Natural killer cell (primary cell): ENCODE results near the gene GAB2. TPM values are rescaled to one million over a fixed set of nuclear protein-coding genes. Genes with fewer than 3 reads are reported as not detected.

ENCODE experiments used
- ATAC-seq, 3 donors: fragments of 150-1000 bp in 2 of 3; fragments of 200-7000 bp in 1 of 3; cut with Tn5 transposase; 1 replicate in 1 of 3; 2 replicates in 2 of 3; pipeline ENCODE4 v1.10.0; 2021; ENCODE audit warnings: mild to moderate bottlenecking in 2 of 3, moderate library complexity in 2 of 3
- DNase-seq, 2 donors: peaks; one replicate each; pipeline versions ENCODE4 v3.0.0 to v3.0.0-alpha.2; 2013 to 2021; ENCODE audit warnings: mixed read lengths in 1 of 2
- H3K27ac ChIP-seq: one replicate; pipeline ENCODE4 v1.5.1; 2013; ENCODE audit warnings: mild to moderate bottlenecking, low read length
- H3K27me3 ChIP-seq: one replicate; pipeline ENCODE4 v1.6.1; 2013; ENCODE audit warnings: low read length; ENCODE audit not compliant: control insufficient read depth, insufficient read depth
- H3K36me3 ChIP-seq: one replicate; pipeline ENCODE4 v1.6.1; 2013; ENCODE audit warnings: low read length; ENCODE audit not compliant: control insufficient read depth, insufficient read depth
- H3K4me1 ChIP-seq: one replicate; pipeline ENCODE4 v1.6.1; 2013; ENCODE audit warnings: low read length; ENCODE audit not compliant: control insufficient read depth, insufficient read depth
- H3K4me3 ChIP-seq: one replicate; pipeline ENCODE4 v1.5.1; 2013; ENCODE audit warnings: low read length
- H3K9me3 ChIP-seq: one replicate; pipeline ENCODE4 v1.6.1; 2013; ENCODE audit warnings: low read length; ENCODE audit not compliant: control insufficient read depth, insufficient read depth
- H3K27ac Mint-ChIP-seq, 2 donors: one replicate each; pipeline ENCODE4 v1.8.0; 2022; ENCODE audit warnings: mild to moderate bottlenecking in 2 of 2, mixed read lengths in 2 of 2, moderate library complexity in 1 of 2
- H3K27me3 Mint-ChIP-seq, 2 donors: one replicate each; pipeline ENCODE4 v1.8.0; 2022; ENCODE audit warnings: low read depth in 2 of 2, mixed read lengths in 2 of 2
- H3K36me3 Mint-ChIP-seq: one replicate; pipeline ENCODE4 v1.8.0; 2022; ENCODE audit warnings: mixed read lengths
- H3K4me1 Mint-ChIP-seq, 2 donors: one replicate each; pipeline ENCODE4 v1.8.0; 2022; ENCODE audit warnings: mixed read lengths in 2 of 2
- H3K4me3 Mint-ChIP-seq: one replicate; pipeline ENCODE4 v1.8.0; 2022; ENCODE audit warnings: mild to moderate bottlenecking, moderate library complexity, mixed read lengths
- H3K9me3 Mint-ChIP-seq, 2 donors: one replicate each; pipeline ENCODE4 v1.8.0; 2022; ENCODE audit warnings: mixed read lengths in 2 of 2
- WGBS: methylation state at CpG from one replicate; pipeline ENCODE4 v1.1.7; 2013; ENCODE audit warnings: missing lambda C conversion rate; ENCODE audit not compliant: insufficient coverage; 5-methylcytosine and 5-hydroxymethylcytosine counted together
- intact Hi-C: fragments of 100-400 bp; cut with micrococcal nuclease; formaldehyde crosslinking; loops from one replicate; pipeline ENCODE4 v1.14.2; 2022
- total RNA-seq, 4 donors: library from RNA; stranded (reverse); fragments of 120-200 nt in 1 of 4; gene quantifications; one replicate each; pipeline versions ENCODE4 v1.2.3 to v1.2.4, GENCODE V29; 2013 to 2022
- TF ChIP-seq, protein P1 (sequence below): fragments of 200-600 bp; IDR thresholded peaks from one replicate; pipeline ENCODE4 v1.8.0; 2022; ENCODE audit warnings: antibody characterized with exemption

Gene GAB2
- total RNA-seq, 3 donors from 2014 or later (not counting 1 experiment from before 2014, with no cell fraction given) = 4.3 to 58.4 (median 8.1) TPM

DNA sequence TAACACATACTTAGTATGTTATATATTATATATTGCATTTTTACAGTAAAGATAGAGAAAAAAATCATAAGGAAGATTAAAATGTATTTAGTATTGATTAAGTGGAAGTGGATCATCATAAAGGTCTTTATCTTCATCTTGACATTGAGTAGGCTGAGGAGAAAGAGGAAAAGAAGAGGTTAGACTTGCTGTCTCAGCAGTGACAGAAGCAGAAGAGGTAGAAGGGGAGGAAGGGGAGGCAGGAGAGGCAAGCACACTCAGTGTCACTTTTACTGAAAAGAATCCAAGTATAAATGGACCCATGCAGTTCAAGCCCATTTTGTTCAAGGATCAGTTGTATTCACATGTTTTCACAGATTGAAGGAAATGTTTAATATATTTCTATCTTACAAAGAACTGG is 69.7 kb downstream of the GAB2 start:
- no peaks in the 10 kb centered on the region for H3K36me3 Mint-ChIP-seq
- no peaks in the 10 kb centered on the region for H3K9me3 Mint-ChIP-seq
- Histone ChIP-seq H3K9me3 (no peaks in the 10 kb centered on the region), H3K27ac (no peak overlapping the region), H3K4me1 (peaks cover 11% of the 10 kb centered on the region), H3K4me3 (no peak overlapping the region), H3K27me3 (no peaks in the 10 kb centered on the region), H3K36me3 (no peaks in the 10 kb centered on the region)
- intact Hi-C loops = no loop called here
- DNase-seq (no peak), ATAC-seq (no peak)
- TF ChIP-seq, protein P1, sequence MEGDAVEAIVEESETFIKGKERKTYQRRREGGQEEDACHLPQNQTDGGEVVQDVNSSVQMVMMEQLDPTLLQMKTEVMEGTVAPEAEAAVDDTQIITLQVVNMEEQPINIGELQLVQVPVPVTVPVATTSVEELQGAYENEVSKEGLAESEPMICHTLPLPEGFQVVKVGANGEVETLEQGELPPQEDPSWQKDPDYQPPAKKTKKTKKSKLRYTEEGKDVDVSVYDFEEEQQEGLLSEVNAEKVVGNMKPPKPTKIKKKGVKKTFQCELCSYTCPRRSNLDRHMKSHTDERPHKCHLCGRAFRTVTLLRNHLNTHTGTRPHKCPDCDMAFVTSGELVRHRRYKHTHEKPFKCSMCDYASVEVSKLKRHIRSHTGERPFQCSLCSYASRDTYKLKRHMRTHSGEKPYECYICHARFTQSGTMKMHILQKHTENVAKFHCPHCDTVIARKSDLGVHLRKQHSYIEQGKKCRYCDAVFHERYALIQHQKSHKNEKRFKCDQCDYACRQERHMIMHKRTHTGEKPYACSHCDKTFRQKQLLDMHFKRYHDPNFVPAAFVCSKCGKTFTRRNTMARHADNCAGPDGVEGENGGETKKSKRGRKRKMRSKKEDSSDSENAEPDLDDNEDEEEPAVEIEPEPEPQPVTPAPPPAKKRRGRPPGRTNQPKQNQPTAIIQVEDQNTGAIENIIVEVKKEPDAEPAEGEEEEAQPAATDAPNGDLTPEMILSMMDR = no peak
- H3K27me3 Mint-ChIP-seq = peaks cover 0 to 10% of the 10 kb centered on the region in 2 donors
- no peak overlapping the region for H3K4me3 Mint-ChIP-seq
- peaks cover 11 to 12% of the 10 kb centered on the region in 2 donors for H3K4me1 Mint-ChIP-seq
- no peak overlapping the region for H3K27ac Mint-ChIP-seq

DNA sequence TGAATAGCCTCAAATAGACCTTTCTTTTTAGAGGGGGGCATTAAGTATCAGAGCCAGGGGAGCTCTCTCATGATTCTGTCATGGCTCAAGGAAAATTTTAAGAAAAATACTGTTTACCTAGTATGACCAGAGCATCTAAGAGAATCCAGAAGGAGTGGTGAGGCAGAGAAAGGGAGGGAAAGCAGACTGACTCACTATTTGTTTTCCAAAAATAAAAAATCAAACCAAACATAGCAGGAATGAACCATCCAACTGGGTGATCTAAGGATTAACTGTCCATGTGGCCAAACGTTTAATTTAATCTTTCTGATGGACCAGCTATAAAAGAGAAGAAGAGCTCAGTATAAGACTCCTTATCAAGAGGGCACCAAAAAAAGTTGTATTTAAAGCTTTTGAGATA is 70.8 kb downstream of the GAB2 start:
- DNase-seq (no peak), ATAC-seq (no peak)
- Mint-ChIP-seq H3K36me3 (no peaks in the 10 kb centered on the region), H3K9me3 (no peaks in the 10 kb centered on the region), H3K4me3 (no peak overlapping the region), H3K27ac (no peak overlapping the region), H3K4me1 (peaks cover 11 to 12% of the 10 kb centered on the region in 2 donors), H3K27me3 (peaks cover 0 to 10% of the 10 kb centered on the region in 2 donors)
- Histone ChIP-seq H3K36me3 (no peaks in the 10 kb centered on the region), H3K9me3 (no peaks in the 10 kb centered on the region), H3K27ac (no peak overlapping the region), H3K27me3 (no peaks in the 10 kb centered on the region), H3K4me3 (no peak overlapping the region), H3K4me1 (peaks cover 7% of the 10 kb centered on the region)
- TF ChIP-seq, protein P1 = no peak
- intact Hi-C loops = no loop called here
- WGBS = 100% methylated on average over 1 of the region's 1 CpG

DNA sequence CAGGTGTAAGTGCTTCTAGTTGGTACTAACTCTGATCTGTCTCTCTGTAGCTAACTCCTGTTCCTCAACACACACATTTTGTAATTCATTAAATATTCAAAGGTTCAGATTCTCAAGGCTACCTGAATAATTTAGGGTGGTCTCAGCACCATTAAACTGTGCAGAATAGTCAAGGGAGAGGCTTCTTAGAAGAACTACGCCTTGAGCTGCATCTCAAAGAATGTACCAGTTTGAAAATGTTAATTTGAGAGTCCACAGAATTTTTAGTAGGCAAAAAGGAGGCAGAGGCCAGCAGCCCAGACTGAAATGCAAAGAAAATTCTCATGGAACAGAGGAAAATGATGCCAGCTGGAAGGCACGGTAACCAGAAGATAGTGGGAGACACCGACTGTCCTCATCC is 72.2 kb downstream of the GAB2 start:
- Histone ChIP-seq H3K27ac (no peak overlapping the region), H3K4me1 (peaks cover 2% of the 10 kb centered on the region), H3K27me3 (no peaks in the 10 kb centered on the region), H3K9me3 (no peaks in the 10 kb centered on the region), H3K4me3 (no peak overlapping the region), H3K36me3 (no peaks in the 10 kb centered on the region)
- ATAC-seq (no peak), DNase-seq (no peak)
- Mint-ChIP-seq H3K9me3 (no peaks in the 10 kb centered on the region), H3K4me1 (peaks cover 6 to 7% of the 10 kb centered on the region in 2 donors), H3K27ac (no peak overlapping the region), H3K36me3 (no peaks in the 10 kb centered on the region), H3K4me3 (no peak overlapping the region), H3K27me3 (peaks cover 0 to 10% of the 10 kb centered on the region in 2 donors)
- intact Hi-C loops = no loop called here
- 93% methylated on average over 3 of the region's 3 CpGs for WGBS
- TF ChIP-seq, protein P1 = no peak

DNA sequence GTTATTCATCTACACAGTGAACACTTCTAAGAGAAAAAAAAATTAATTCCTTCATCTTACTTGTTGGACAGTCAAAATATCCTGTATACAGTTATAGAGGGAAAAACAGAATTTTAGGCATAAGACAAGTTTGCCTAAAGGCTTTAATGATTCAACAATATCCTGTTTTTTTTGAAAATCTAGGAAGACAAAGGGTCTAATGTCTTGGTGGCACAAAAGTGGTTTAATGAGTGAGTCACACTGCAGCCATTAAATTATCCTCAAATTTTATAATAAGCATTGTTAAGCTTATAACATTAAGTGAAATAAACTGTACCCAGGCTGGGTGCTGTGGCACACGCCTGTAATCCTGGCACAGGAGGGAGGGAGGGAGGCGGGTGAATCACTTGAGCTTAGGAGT is 72.9 kb downstream of the GAB2 start:
- Histone ChIP-seq H3K9me3 (no peaks in the 10 kb centered on the region), H3K4me1 (peaks cover 2% of the 10 kb centered on the region), H3K4me3 (no peak overlapping the region), H3K36me3 (no peaks in the 10 kb centered on the region), H3K27ac (no peak overlapping the region), H3K27me3 (no peaks in the 10 kb centered on the region)
- no peak overlapping the region for H3K27ac Mint-ChIP-seq
- intact Hi-C loops = no loop called here
- WGBS = 91% methylated on average over 2 of the region's 2 CpGs
- H3K9me3 Mint-ChIP-seq = no peaks in the 10 kb centered on the region
- DNase-seq (no peak), ATAC-seq (no peak)
- no peak overlapping the region for H3K4me3 Mint-ChIP-seq
- TF ChIP-seq, protein P1 = no peak
- H3K27me3 Mint-ChIP-seq = peaks cover 0 to 10% of the 10 kb centered on the region in 2 donors
- no peaks in the 10 kb centered on the region for H3K36me3 Mint-ChIP-seq
- peaks cover 0 to 8% of the 10 kb centered on the region in 2 donors for H3K4me1 Mint-ChIP-seq
